Gastrocnemius medialis (tissue), 4 donors: ENCODE data around the gene PFDN6. TPM values are rescaled to one million over a fixed set of nuclear protein-coding genes. Genes with fewer than 3 reads are reported as not detected.

Experiments
- ATAC-seq, 2 donors: fragments of 150-250 bp; one replicate each; pipeline ENCODE4 v1.9.1; 2016
- DNase-seq, 2 donors: peaks; one replicate each; pipeline ENCODE4 v3.0.0-alpha.2; 2019
- H3K27ac ChIP-seq, 4 donors: fragments of 200-600 bp; sonication (generic); 1 replicate in 1 of 4; 2 replicates in 3 of 4; pipeline ENCODE4 v1.5.1; 2016 to 2018; ENCODE audit warnings: mild to moderate bottlenecking in 2 of 4, moderate library complexity in 1 of 4
- H3K27me3 ChIP-seq, 3 donors: fragments of 200-600 bp; sonication (generic) in 2 of 3; 1 replicate in 1 of 3; 2 replicates in 2 of 3; pipeline versions ENCODE4 v1.5.1 to v1.6.0; 2016 to 2019; ENCODE audit warnings: mild to moderate bottlenecking in 1 of 3, moderate library complexity in 1 of 3
- H3K36me3 ChIP-seq, 2 donors: fragments of 200-600 bp; sonication (generic) in 1 of 2; one replicate each; pipeline ENCODE4 v1.5.1; 2017 to 2018
- H3K4me1 ChIP-seq, 2 donors: fragments of 200-600 bp; sonication (generic) in 1 of 2; one replicate each; pipeline ENCODE4 v1.5.1; 2016 to 2017; ENCODE audit warnings: mild to moderate bottlenecking in 2 of 2
- H3K4me3 ChIP-seq, 4 donors: fragments of 200-600 bp; sonication (generic) in 3 of 4; 1 replicate in 1 of 4; 2 replicates in 3 of 4; pipeline ENCODE4 v1.5.1; 2016 to 2019; ENCODE audit warnings: mild to moderate bottlenecking in 2 of 4
- H3K9me3 ChIP-seq, 3 donors: fragments of 200-600 bp; sonication (generic) in 2 of 3; 1 replicate in 1 of 3; 2 replicates in 2 of 3; pipeline ENCODE4 v1.5.1; 2016 to 2019
- POLR2A ChIP-seq, 2 donors: fragments of 450-650 bp; IDR thresholded peaks; one replicate each; pipeline ENCODE4 v1.6.1; 2017; ENCODE audit warnings: antibody characterized with exemption in 2 of 2, mild to moderate bottlenecking in 2 of 2, moderate library complexity in 2 of 2
- in situ Hi-C, 4 donors: fragments of 200-750 bp; cut with MboI; loops; one replicate each; pipeline versions ENCODE4 v1.15.0 to v1.8.0; 2017; ENCODE audit warnings: low sequenced_read_pairs in 4 of 4
- intact Hi-C: fragments of 100-400 bp; cut with DNase I; formaldehyde crosslinking; loops from one replicate; pipeline ENCODE4 v1.15.1; 2023; ENCODE audit warnings: low total_unique reads
- total RNA-seq, 4 donors: library from RNA; depleted of rRNA; stranded (reverse); fragments of >200 nt; gene quantifications; one replicate each; pipeline versions ENCODE4 v1.1.0 to v1.2.3, GENCODE V29; 2016
- TF ChIP-seq, protein P1 (sequence below), 5 experiments: fragments of 450-650 bp in 3 of 5; fragments of 200-600 bp in 2 of 5; sonication (generic) in 2 of 5; IDR thresholded peaks in 4 of 5; conservative IDR thresholded peaks in 1 of 5; 1 replicate in 4 of 5; 2 replicates in 1 of 5; pipeline ENCODE4 v1.5.1; 2016 to 2019; ENCODE audit warnings: antibody characterized with exemption in 5 of 5, mild to moderate bottlenecking in 3 of 5, moderate library complexity in 3 of 5

PFDN6 gene
- total RNA-seq, 4 donors from 2014 or later: 49.9 to 106 (median 76.8) TPM

DNA sequence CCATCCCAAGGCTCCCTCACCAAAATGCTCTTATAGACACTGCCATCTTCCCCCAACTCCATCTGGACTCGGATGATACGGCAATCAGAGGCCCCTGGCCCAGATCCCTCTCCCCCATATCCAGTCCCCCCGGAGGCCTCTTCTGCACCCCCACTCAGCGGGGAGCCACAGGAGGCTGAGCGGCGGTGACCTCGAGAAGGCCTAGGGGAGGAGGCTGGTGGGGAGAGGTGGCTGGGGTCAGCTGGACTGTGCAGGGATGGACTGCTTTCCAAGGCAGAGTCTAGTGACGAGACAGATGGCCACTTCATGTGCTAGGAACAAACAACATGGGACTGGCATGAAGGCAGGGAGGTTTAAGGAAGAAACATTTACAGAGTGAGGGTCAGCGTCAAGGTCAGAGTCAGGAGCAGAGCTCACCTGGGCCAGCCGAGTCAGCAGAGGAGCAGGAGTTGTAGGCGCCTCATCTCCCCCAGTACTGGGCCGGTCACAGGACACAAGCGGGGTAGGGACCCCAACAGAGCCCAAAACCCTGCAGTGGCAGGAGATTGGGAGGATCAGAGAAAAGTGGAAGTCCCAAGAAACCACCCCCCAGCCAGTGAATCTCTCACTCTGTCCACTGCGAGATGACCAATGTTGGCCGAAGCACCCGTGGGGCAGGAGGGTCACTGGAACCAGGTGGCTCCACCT is 3.7 kb downstream of the PFDN6 start:
- H3K4me3 ChIP-seq: no peak overlapping the region
- peaks cover 2 to 63% of the 10 kb centered on the region in 2 donors for H3K36me3 ChIP-seq
- no peaks in the 10 kb centered on the region for H3K9me3 ChIP-seq
- H3K27ac ChIP-seq: no peak overlapping the region
- DNase-seq: no peak
- H3K27me3 ChIP-seq: no peaks in the 10 kb centered on the region
- TF ChIP-seq, protein P1, sequence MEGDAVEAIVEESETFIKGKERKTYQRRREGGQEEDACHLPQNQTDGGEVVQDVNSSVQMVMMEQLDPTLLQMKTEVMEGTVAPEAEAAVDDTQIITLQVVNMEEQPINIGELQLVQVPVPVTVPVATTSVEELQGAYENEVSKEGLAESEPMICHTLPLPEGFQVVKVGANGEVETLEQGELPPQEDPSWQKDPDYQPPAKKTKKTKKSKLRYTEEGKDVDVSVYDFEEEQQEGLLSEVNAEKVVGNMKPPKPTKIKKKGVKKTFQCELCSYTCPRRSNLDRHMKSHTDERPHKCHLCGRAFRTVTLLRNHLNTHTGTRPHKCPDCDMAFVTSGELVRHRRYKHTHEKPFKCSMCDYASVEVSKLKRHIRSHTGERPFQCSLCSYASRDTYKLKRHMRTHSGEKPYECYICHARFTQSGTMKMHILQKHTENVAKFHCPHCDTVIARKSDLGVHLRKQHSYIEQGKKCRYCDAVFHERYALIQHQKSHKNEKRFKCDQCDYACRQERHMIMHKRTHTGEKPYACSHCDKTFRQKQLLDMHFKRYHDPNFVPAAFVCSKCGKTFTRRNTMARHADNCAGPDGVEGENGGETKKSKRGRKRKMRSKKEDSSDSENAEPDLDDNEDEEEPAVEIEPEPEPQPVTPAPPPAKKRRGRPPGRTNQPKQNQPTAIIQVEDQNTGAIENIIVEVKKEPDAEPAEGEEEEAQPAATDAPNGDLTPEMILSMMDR (IDR thresholded peaks at IDR 0.05 in 4 of 5, conservative IDR thresholded peaks at IDR 0.05 in 1 of 5): no peak
- TF ChIP-seq POLR2A (IDR thresholded peaks at IDR 0.05): no peak
- H3K4me1 ChIP-seq: peaks cover 16 to 23% of the 10 kb centered on the region in 2 donors
- no peak for ATAC-seq
- intact Hi-C loops (no loop called here), in situ Hi-C loops (loop anchor here in 1 of 4 donors (25.0 kb wide), 1 partner anchor 1431 kb away; the partner anchor contains the start of gene NEU1)

DNA sequence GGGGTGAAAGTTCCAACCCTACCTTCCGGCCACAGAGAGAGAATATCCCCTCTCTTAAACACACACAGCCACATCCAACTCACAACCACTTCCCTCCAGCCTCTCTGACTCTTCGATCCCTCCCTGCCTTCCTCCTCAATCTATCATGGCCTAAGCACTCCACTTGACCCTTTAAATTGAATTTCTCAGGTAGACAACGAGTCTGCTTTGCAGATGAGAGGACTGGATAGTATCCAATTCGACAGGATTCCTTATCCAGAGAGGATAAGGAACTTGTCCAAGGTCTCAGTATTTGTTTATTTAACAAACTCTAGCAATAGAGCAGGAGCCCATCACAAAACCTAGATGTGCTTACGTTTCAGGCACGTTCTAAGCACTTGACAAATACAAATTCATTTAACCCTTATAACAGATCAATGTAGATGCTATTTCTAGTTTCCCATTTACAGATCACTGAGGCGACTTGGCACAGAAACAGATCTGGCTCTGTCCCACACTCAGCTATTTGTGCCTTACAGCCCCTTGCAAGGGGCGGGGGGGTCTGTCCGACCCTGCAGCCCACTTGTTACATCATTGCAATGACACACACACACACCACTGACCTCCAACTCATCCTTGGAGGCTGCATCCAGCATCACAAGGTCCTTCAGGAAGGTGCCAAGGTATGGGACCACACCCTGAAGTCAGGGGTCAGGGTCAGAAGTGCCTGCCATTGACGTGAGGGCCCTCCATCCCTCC is 4.9 kb downstream of the PFDN6 start:
- peaks cover 2 to 62% of the 10 kb centered on the region in 2 donors for H3K36me3 ChIP-seq
- no peaks in the 10 kb centered on the region for H3K27me3 ChIP-seq
- ATAC-seq: no peak
- no peak overlapping the region for H3K4me3 ChIP-seq
- no peaks in the 10 kb centered on the region for H3K9me3 ChIP-seq
- no peak for DNase-seq
- intact Hi-C loops: no loop called here
- no peak overlapping the region for H3K27ac ChIP-seq
- TF ChIP-seq, protein P1 (IDR thresholded peaks at IDR 0.05 in 4 of 5, conservative IDR thresholded peaks at IDR 0.05 in 1 of 5): no peak
- no peak for TF ChIP-seq POLR2A (IDR thresholded peaks at IDR 0.05)
- peaks cover 11 to 18% of the 10 kb centered on the region in 2 donors for H3K4me1 ChIP-seq
- in situ Hi-C loops: loop anchor here in 1 of 4 donors (25.0 kb wide), 1 partner anchor 1432 kb away; the partner anchor contains the start of gene NEU1

DNA sequence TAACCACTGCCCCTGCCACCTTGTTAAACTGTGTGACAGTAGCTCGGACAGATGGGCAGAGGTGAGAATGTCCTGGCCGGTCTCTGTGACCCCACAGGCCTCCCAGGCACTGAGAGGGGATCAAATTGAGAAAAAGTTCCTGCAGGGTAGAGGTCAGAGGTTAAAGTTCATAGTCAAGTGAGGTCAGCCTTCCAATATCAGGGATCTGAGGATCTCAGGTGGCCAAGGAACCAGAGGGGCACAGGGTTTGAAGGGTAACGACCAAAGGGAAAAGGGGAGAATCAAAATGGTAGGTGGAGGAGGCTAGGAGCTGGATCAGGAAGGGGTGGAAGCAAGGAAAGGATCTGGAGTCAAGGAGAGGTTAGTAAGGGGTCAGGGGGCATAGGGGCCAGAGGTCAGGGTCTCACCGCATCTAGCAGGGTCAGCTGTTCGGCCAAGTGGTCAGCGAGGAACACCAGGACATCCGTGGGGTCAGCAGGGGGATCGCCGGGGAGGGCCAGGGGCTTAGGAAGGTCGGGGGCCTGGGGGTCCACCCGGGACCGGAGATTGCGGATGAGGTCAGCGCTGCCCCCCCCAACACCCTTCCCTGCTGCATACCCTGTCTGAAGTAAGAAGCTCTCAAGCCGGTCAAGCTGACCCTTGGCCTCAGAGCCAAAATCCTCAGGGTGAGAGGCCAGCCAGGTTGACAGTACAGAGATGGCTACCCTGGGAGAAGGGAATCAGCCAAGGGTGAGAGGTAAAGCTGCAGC is 6.4 kb downstream of the PFDN6 start:
- no peaks in the 10 kb centered on the region for H3K27me3 ChIP-seq

DNA sequence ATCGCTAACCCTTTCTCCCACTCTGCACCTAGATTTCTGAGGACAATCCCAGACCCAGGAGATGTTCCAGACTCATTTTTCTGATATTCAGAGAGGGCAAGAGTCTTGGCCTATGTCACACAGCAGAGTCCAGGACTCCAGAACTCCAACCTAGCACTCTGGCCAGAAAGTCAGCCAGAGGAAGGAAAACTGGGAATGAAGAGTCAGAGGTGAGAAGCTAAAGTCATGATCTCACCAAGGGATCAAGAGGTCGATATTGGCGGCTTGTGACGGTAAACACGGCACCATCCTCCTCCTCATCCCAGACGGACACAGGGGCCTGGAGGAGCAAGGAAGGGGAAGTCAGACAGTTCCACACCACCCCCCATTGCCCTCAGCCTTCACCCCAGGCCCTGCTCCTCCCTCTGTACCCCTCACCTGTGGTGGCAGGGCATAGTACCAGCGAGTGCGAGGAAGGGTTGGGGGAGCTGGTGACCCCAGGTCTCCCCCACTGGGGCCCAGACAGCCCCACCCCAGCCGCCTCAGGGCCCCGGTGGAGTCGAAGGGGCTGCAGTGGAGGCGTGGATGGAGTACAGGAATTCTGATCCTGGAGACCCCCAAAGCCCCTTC is 7.5 kb downstream of the PFDN6 start:
- intact Hi-C loops (no loop called here), in situ Hi-C loops (loop anchor here in 1 of 4 donors (25.0 kb wide), 1 partner anchor 1435 kb away; the partner anchor contains the start of gene NEU1)
- H3K4me1 ChIP-seq: peaks cover 11 to 23% of the 10 kb centered on the region in 2 donors
- ATAC-seq (no peak), DNase-seq (no peak)
- TF ChIP-seq, protein P1 (IDR thresholded peaks at IDR 0.05 in 4 of 5, conservative IDR thresholded peaks at IDR 0.05 in 1 of 5): no peak
- no peak for TF ChIP-seq POLR2A (IDR thresholded peaks at IDR 0.05)
- no peaks in the 10 kb centered on the region for H3K27me3 ChIP-seq
- peak overlapping the region; percentile 96 to 99 (median 97) for H3K27ac ChIP-seq
- peaks cover 0 to 47% of the 10 kb centered on the region in 2 donors for H3K36me3 ChIP-seq
- H3K9me3 ChIP-seq: no peaks in the 10 kb centered on the region
- peak overlapping the region in 2 of 4 donors; percentile 85 to 86 for H3K4me3 ChIP-seq

More for the DNA sequence above, 6.4 kb downstream of the PFDN6 start:
- peaks cover 2 to 58% of the 10 kb centered on the region in 2 donors for H3K36me3 ChIP-seq
- in situ Hi-C loops (loop anchor here in 1 of 4 donors (25.0 kb wide), 1 partner anchor 1433 kb away; the partner anchor contains the start of gene NEU1), intact Hi-C loops (no loop called here)
- ATAC-seq (no peak), DNase-seq (no peak)
- H3K27ac ChIP-seq: no peak overlapping the region
- no peak overlapping the region for H3K4me3 ChIP-seq
- H3K4me1 ChIP-seq: peaks cover 8 to 19% of the 10 kb centered on the region in 2 donors
- TF ChIP-seq, protein P1 (IDR thresholded peaks at IDR 0.05 in 4 of 5, conservative IDR thresholded peaks at IDR 0.05 in 1 of 5): no peak
- TF ChIP-seq POLR2A (IDR thresholded peaks at IDR 0.05): no peak
- H3K9me3 ChIP-seq: no peaks in the 10 kb centered on the region
